GM19463 (cell line): Measurements from ENCODE around the gene GNL1.
"Not testable (repeated sequence)": the region's sequence is repeated elsewhere in the genome, so short reads cannot be mapped to it uniquely, and the experiment has no call there.

ENCODE experiments used
- ATAC-seq: cut with Tn5 transposase; IDR thresholded peaks from one replicate; pipeline ENCODE4 v1.9.1; 2021; ENCODE audit warnings: mild to moderate bottlenecking, moderate library complexity; ENCODE audit not compliant: unreplicated experiment

The GNL1 gene

DNA sequence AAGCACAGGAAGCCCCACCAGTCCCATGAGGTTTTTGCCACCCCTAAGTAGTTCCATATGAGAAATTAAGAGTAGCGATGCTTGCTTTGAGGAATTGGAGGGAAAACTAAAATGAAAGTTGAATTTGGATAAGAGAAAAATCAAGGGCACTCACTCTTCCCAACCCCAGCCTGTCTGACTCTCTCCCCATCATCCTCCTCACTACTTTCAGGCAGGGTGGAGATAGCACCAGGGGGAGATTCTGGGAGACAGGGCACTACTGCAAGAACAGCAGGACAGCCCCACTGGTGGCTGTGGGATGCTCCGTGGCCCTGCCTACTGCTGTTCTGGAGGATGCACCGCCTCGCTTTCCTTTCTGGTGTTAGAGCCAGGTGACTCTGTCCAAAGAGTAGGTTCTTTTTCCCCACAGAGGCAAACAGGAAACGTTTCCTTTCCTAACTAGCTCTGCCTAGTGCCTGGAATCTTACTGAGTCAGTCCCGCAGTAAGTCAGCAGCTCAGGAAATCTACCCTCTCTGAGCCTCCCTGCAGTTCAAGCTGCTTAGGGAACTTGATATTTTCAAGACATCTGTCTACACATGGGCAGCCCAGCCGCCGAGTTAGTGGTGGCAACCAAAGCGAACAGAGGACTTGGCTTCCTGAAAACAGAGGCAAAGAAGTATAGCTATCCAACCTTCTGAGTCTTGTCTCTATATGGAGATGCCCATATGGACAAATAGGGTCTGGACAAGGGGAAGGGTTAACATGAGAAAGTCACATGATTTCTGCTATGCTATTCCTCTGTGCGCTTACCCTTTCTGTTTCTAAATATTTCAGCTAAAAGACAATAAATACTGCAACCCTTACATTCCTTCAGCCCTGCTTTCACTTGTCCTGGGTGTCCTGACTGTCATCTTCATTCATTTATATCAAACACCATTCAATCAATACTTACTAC lies 55.6 kb downstream of the GNL1 start:
- no peak for ATAC-seq

- ATAC-seq, result not testable (repeated sequence)
Observed at GRCh38 chr6:30498705-30499104, 57.6 kb downstream of the GNL1 start.

DNA sequence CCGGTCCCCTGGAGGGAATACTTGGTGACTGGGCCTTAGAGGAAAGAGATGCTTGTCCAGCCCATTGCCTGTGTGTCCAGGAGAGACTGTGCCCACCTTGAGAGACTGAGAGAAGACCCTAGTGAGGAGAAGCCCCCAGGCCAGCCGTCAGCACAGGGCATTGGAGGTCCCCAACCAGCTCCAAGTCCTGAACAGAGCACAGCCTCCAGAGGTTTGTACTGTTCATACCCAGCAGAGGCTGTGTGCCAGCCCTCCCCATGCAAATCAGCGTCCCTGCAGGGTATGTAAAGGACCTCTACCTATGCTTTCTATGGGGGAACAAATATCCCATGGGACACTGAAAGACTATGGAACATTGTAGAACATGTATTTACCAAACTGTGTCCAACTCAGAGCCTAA lies 58.6 kb downstream of the GNL1 start:
- ATAC-seq, result no peak

GRCh38 chr6:30497261-30497599 lies 59.1 kb downstream of the GNL1 start:
- not testable (repeated sequence) for ATAC-seq

DNA sequence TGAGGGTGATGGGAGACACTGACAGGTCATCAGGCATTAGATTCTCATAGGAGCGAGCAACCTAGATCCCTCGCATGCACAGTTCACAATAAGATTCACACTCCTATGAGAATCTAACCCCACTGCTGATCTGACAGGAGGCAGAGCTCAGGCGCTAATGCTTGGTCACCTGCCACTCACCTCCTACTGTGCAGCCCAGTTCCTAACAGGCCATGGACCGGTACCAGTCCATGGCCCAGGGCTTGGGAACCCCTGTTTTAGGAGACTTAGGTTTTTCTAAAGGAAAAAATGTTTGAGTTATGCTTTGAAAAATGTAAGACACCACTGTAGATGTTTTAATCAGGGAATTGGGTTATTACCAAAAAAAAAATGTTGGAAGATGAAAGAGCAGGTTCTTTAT lies 60.3 kb downstream of the GNL1 start:
- no peak for ATAC-seq

GRCh38 chr6:30495060-30495459 lies 61.2 kb downstream of the GNL1 start:
- ATAC-seq, result not testable (repeated sequence)

DNA sequence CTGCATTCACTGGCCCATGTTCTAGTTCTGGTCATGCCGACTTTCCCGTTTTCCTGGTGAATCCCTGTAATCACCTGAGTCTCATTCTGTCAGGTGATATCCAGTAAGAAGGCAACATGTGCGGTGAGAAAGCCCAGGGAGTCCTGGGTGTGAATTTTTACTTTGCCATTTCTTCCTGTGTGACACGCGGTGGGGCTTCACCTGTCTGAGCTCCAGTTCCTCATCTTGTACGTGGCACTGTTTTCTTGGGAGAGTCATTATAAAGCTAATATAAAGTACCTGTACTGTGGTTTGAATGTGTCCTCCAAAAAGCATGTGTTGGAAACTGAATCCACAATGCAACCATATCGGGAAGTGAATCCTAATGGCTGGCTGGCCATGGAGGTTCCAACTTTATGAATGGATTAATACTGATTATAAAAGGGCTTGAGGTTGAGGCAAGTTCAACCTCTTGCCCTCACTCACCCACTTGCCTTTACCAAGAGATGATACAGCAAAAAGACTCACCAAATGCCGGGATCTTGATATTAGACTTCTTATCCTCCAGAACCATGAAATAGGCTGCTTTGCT lies 61.9 kb downstream of the GNL1 start:
- ATAC-seq, result no peak

DNA sequence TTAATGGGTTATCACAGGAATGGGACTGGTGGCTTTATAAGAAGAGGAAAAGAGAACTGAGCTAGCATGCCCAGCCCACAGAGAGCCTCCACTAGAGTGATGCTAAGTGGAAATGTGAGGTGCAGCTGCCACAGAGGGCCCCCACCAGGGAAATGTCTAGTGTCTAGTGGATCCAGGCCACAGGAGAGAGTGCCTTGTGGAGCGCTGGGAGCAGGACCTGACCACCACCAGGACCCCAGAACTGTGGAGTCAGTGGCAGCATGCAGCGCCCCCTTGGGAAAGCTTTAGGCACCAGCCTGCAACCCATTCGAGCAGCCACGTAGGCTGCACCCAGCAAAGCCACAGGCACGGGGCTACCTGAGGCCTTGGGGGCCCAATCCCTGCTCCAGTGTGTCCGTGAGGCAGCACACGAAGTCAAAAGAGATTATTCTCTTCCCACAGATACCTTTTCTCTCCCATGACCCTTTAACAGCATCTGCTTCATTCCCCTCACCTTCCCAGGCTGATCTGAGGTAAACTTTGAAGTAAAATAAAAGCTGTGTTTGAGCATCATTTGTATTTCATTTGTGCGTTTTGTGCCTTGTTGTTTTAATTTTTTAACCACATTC lies 62.5 kb downstream of the GNL1 start:
- ATAC-seq, result no peak

DNA sequence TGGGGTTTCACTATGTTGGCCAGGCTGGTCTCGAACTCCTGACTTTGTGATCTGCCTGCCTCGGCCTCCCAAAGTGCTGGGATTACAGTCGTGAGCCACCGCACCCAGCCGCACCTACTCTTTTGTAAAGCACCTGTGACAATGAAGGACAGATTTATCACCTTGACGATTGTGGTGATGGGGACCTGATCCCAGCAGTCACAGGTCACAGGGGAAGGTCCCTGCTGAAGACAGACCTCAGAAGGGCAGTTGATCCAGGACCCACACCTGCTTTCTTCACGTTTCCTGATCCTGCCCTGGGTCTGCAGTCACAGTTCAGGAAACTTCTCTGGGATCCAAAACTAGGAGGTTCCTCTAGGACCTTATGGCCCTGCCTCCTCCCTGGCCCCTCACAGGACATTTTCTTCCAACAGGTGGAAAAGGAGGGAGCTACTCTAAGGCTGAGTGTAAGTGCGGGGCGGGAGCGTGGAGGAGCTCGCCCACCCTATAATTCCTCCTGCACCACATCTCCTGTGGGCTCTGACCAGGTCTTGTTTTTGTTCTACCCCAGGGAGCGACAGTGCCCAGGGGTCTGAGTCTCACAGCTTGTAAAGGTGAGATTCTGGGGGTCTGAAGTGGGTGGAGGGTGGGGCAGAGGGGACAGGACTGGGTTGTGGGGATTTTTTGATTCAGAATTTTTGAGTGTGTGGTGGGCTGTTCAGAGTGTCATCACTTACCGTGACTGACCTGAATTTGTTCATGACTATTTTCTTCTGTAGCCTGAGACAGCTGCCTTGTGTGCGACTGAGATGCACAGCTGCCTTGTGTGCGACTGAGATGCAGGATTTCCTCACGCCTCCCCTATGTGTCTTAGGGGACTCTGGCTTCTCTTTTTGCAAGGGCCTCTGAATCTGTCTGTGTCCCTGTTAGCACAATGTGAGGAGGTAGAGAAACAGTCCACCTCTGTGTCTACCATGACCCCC lies 64.0 kb downstream of the GNL1 start:
- ATAC-seq, result no peak
